ENCODE measurements around the gene KRT74.

Gene KRT74

DNA sequence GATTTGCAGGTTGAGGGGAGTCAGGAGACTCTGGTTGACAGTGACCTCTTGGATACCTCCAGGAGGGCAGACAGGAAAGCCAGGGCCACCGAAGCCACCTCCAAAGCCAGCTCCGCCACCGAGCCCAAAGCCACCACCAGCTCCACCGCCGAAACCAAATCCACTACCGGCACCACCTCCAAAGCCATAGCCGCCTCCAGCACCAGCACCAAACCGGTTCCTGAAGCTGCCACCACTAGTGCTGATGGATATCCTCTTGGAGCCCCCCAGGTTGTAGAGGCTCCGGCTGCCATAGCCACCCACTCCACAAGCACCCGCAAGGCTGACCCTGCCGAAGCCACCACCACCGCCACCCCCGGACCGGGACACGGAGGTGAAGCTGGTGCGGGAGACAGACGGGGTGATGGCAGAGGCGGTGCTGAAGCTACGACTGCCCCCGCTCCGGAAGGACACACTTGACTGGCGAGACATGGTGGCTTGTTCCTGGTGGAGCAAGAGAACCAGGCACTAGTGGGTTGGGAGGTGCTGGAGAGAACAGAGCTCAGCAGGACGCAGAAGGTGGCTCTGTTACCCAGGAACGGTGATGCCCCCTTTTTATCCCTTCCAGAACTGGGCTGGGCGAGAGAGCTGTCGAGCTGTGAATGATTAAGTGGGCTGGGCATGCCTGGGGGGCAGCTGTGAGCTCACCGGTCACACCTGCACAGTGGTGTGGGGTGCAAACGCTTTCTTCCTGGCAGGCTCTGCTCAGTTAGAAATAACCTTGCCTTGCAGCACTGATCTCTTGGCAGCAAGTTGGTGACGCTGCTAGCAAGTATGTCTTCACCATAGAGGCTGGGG, 53.6 kb downstream of the KRT74 start, which contains the start of gene KRT5:
TSS of gene KRT5 (minus strand) at position 569 of the 837 bp plus-strand sequence. CDS start at position 471, 98 bp downstream.
- no peak within 1 kb of the TSS for H3K27ac ChIP-seq (ENCODE audit: low read depth, low read length)
- TF ChIP-seq, protein P1, sequence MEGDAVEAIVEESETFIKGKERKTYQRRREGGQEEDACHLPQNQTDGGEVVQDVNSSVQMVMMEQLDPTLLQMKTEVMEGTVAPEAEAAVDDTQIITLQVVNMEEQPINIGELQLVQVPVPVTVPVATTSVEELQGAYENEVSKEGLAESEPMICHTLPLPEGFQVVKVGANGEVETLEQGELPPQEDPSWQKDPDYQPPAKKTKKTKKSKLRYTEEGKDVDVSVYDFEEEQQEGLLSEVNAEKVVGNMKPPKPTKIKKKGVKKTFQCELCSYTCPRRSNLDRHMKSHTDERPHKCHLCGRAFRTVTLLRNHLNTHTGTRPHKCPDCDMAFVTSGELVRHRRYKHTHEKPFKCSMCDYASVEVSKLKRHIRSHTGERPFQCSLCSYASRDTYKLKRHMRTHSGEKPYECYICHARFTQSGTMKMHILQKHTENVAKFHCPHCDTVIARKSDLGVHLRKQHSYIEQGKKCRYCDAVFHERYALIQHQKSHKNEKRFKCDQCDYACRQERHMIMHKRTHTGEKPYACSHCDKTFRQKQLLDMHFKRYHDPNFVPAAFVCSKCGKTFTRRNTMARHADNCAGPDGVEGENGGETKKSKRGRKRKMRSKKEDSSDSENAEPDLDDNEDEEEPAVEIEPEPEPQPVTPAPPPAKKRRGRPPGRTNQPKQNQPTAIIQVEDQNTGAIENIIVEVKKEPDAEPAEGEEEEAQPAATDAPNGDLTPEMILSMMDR (IDR thresholded peaks at IDR 0.05; ENCODE audit: insufficient read depth, low read length, poor library complexity, severe bottlenecking), result no peak
- no peak for TF ChIP-seq EZH2phosphoT487 (conservative IDR thresholded peaks at IDR 0.05; ENCODE audit: low read length)
- H3K4me3 ChIP-seq (ENCODE audit: insufficient read depth, low read length, poor library complexity, severe bottlenecking), result no peak within 1 kb of the TSS
- no peaks in the 10 kb centered on the region for H3K9me3 ChIP-seq (ENCODE audit: insufficient read depth, low read length)
- H2AFZ ChIP-seq (ENCODE audit: low read depth, low read length, severe bottlenecking), result no peak within 1 kb of the TSS
- no peak within 1 kb of the TSS for H3K4me2 ChIP-seq (ENCODE audit: low read depth, low read length, poor library complexity, severe bottlenecking)
- H3K79me2 ChIP-seq (ENCODE audit: insufficient read depth, low read length), result no peaks in the 10 kb centered on the region
- no peaks in the 10 kb centered on the region for H3K9me2 ChIP-seq (replicated peaks; ENCODE audit: insufficient read depth, low read length)
- H3K9ac ChIP-seq (ENCODE audit: low read length), result no peak within 1 kb of the TSS
- no peaks in the 10 kb centered on the region for H3F3A ChIP-seq (ENCODE audit: insufficient read depth)
- no peaks in the 10 kb centered on the region for H3K27me3 ChIP-seq (ENCODE audit: low read length)
- no peaks in the 10 kb centered on the region for H3K36me3 ChIP-seq (ENCODE audit: low read length)
- no peaks in the 10 kb centered on the region; the same call in 1 of the 2 replicates for H4K20me1 ChIP-seq (ENCODE audit: low read depth, low read length)

DNA sequence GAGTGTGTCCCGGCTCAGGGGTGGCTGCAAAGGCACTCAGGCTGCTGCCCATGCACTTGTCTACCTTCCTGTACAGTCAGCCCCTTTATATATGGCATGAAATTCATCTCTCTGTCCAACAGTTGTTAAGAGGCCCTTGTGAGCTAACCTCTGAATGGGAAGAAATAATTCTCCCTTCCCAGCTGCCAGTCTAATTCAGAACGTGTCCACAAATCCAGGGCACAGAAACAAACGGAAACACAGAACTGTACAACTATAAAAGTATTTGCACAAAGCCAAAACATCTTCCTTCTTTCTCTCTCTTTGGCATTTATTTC, 54.3 kb downstream of the KRT74 start:
- no peak overlapping the region for H2AFZ ChIP-seq (ENCODE audit: low read depth, low read length, severe bottlenecking)
- H3K79me2 ChIP-seq (ENCODE audit: insufficient read depth, low read length), result no peaks in the 10 kb centered on the region
- no peak overlapping the region for H3K4me2 ChIP-seq (ENCODE audit: low read depth, low read length, poor library complexity, severe bottlenecking)
- no peaks in the 10 kb centered on the region for H3K36me3 ChIP-seq (ENCODE audit: low read length)
- H3K27ac ChIP-seq (ENCODE audit: low read depth, low read length), result no peak overlapping the region
- no peaks in the 10 kb centered on the region; the same call in 1 of the 2 replicates for H4K20me1 ChIP-seq (ENCODE audit: low read depth, low read length)
- H3K27me3 ChIP-seq (ENCODE audit: low read length), result no peaks in the 10 kb centered on the region
- H3K9me2 ChIP-seq (replicated peaks; ENCODE audit: insufficient read depth, low read length), result no peaks in the 10 kb centered on the region
- no peaks in the 10 kb centered on the region for H3K9me3 ChIP-seq (ENCODE audit: insufficient read depth, low read length)
- no peak for TF ChIP-seq EZH2phosphoT487 (conservative IDR thresholded peaks at IDR 0.05; ENCODE audit: low read length)
- TF ChIP-seq, protein P1 (IDR thresholded peaks at IDR 0.05; ENCODE audit: insufficient read depth, low read length, poor library complexity, severe bottlenecking), result no peak
- no peaks in the 10 kb centered on the region for H3F3A ChIP-seq (ENCODE audit: insufficient read depth)
- no peak overlapping the region for H3K4me3 ChIP-seq (ENCODE audit: insufficient read depth, low read length, poor library complexity, severe bottlenecking)
- H3K9ac ChIP-seq (ENCODE audit: low read length), result no peak overlapping the region

DNA sequence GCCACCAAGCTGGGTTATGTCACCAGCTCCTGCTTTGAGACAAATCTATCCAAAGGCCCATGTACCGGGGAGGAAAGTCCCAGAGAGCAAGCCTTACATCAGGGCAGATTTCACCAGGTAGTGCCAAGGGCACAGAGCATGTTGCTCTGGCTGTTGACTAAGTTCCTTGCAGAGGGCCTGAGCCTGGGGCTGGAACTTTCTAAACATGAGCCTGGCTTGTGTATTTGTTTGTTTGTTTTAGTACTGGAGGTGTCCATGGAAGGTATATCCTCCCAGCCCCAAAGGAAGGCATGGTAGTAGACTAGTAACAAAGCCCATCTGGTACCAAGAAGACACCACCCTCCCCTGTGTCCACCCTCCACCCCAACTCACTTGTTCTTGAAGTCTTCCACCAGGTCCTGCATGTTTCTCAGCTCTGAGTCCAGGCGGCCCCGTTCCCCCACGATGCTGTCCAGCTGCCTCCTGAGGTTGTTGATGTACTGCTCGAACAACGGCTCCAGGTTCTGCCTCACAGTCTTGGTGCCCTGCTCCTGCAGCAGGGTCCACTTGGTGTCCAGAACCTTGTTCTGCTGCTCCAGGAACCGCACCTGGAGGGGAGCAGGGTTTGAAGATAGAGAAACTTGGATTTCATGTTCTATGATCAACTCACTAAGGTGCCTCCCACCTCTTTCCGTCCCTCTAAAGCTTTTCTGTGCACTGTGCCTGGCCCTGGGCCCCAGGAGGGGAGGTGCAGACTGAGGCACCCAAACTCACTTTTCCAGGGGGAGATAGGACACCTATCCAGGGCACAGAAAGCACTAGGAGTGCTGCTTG, 54.9 kb downstream of the KRT74 start:
- Histone ChIP-seq H3K4me2 (ENCODE audit: low read depth, low read length, poor library complexity, severe bottlenecking) (no peak overlapping the region), H3K36me3 (ENCODE audit: low read length) (no peaks in the 10 kb centered on the region), H3K27ac (ENCODE audit: low read depth, low read length) (no peak overlapping the region), H2AFZ (ENCODE audit: low read depth, low read length, severe bottlenecking) (no peak overlapping the region), H3K4me3 (ENCODE audit: insufficient read depth, low read length, poor library complexity, severe bottlenecking) (no peak overlapping the region), H3F3A (ENCODE audit: insufficient read depth) (no peaks in the 10 kb centered on the region), H4K20me1 (ENCODE audit: low read depth, low read length) (no peaks in the 10 kb centered on the region; the same call in 1 of the 2 replicates), H3K9me3 (ENCODE audit: insufficient read depth, low read length) (no peaks in the 10 kb centered on the region), H3K9ac (ENCODE audit: low read length) (no peak overlapping the region), H3K9me2 (replicated peaks; ENCODE audit: insufficient read depth, low read length) (no peaks in the 10 kb centered on the region), H3K79me2 (ENCODE audit: insufficient read depth, low read length) (no peaks in the 10 kb centered on the region), H3K27me3 (ENCODE audit: low read length) (no peaks in the 10 kb centered on the region)
- TF ChIP-seq, protein P1 (IDR thresholded peaks at IDR 0.05; ENCODE audit: insufficient read depth, low read length, poor library complexity, severe bottlenecking), result no peak
- no peak for TF ChIP-seq EZH2phosphoT487 (conservative IDR thresholded peaks at IDR 0.05; ENCODE audit: low read length)
